Measurements from ENCODE around the gene PRR12.

- TF ChIP-seq CTCF (IDR thresholded peaks at IDR 0.05): no peak
- no peak for TF ChIP-seq POLR2A (IDR thresholded peaks at IDR 0.05)
Measured at GRCh38 chr19:49615861-49616260, 24.9 kb downstream of the PRR12 start.
